H1 (cell line): ENCODE measurements around the gene SNX17. TPM values are rescaled to one million over a fixed set of nuclear protein-coding genes. Genes with fewer than 3 reads are reported as not detected.

ENCODE experiments used
- BCL11A ChIP-seq, 2 experiments: IDR thresholded peaks; one replicate each; pipeline ENCODE4 v1.6.1; 2011; ENCODE audit warnings: low read depth in 2 of 2, low read length in 2 of 2, mild to moderate bottlenecking in 2 of 2
- CREB1 ChIP-seq: IDR thresholded peaks from 2 replicates; pipeline ENCODE4 v1.6.1; 2012; ENCODE audit warnings: inconsistent platforms
- FOSL1 ChIP-seq: IDR thresholded peaks from 2 replicates; pipeline ENCODE4 v1.6.1; 2011; ENCODE audit warnings: mild to moderate bottlenecking, low read depth, low read length, moderate library complexity; ENCODE audit not compliant: insufficient read depth
- KDM5A ChIP-seq: fragments of 200-600 bp; IDR thresholded peaks from 2 replicates; pipeline ENCODE4 v1.7.1; 2012; ENCODE audit warnings: mild to moderate bottlenecking, low read length, inconsistent platforms, mixed read lengths
- POLR2A ChIP-seq, 2 experiments: IDR thresholded peaks; 1 replicate in 1 of 2; 2 replicates in 1 of 2; pipeline ENCODE4 v1.6.1; 2011; ENCODE audit warnings: low read depth in 2 of 2, low read length in 2 of 2, mild to moderate bottlenecking in 2 of 2; ENCODE audit errors: control extremely low read depth in 1 of 2
- POU5F1 ChIP-seq: IDR thresholded peaks from 2 replicates; pipeline ENCODE4 v1.6.1; 2011; ENCODE audit warnings: low read depth, mild to moderate bottlenecking, low read length, moderate library complexity
- SAP30 ChIP-seq: fragments of 300-600 bp; sonication (generic); IDR thresholded peaks from 2 replicates; pipeline ENCODE4 v1.7.1; 2012; ENCODE audit warnings: low read length, moderate library complexity, mild to moderate bottlenecking, inconsistent platforms; ENCODE audit not compliant: insufficient read depth, insufficient replicate concordance
- SIRT6 ChIP-seq: IDR thresholded peaks from one replicate; pipeline ENCODE4 v1.7.1; 2012; ENCODE audit warnings: low read length, inconsistent platforms
- SP1 ChIP-seq: IDR thresholded peaks from 2 replicates; pipeline ENCODE4 v1.6.1; 2011; ENCODE audit warnings: low read depth, low read length
- polyA plus RNA-seq, 7 experiments: library from polyadenylated mRNA; depleted of rRNA in 3 of 7; stranded (reverse) in 5 of 7; unstranded in 2 of 7; fragments of >200 nt in 5 of 7; fragments of 200-250 nt in 2 of 7; gene quantifications; 1 replicate in 5 of 7; 2 replicates in 1 of 7; 4 replicates in 1 of 7; pipeline versions ENCODE4 v1.2.1 to v1.2.3, GENCODE V29; 2011 to 2013; ENCODE audit warnings: missing spikeins in 2 of 7, mixed read lengths in 2 of 7
- total RNA-seq: library from RNA; stranded (reverse); fragmentation: NEBNext Ultra II Directional; extraction: Animal tissue kit (Norgen Biotek cat#: 25700); gene quantifications from 2 replicates; pipeline ENCODE4 v1.2.1, GENCODE V29; 2021
- TF ChIP-seq, protein P1 (sequence below): IDR thresholded peaks from 2 replicates; pipeline ENCODE4 v1.6.1; 2012; ENCODE audit warnings: inconsistent platforms

Gene SNX17
- total and polyA plus RNA-seq, 2 of the 8 experiments (the other 6 are each of a cell fraction or from before 2014, with no cell fraction given), result 54.9 to 66.2 TPM

DNA sequence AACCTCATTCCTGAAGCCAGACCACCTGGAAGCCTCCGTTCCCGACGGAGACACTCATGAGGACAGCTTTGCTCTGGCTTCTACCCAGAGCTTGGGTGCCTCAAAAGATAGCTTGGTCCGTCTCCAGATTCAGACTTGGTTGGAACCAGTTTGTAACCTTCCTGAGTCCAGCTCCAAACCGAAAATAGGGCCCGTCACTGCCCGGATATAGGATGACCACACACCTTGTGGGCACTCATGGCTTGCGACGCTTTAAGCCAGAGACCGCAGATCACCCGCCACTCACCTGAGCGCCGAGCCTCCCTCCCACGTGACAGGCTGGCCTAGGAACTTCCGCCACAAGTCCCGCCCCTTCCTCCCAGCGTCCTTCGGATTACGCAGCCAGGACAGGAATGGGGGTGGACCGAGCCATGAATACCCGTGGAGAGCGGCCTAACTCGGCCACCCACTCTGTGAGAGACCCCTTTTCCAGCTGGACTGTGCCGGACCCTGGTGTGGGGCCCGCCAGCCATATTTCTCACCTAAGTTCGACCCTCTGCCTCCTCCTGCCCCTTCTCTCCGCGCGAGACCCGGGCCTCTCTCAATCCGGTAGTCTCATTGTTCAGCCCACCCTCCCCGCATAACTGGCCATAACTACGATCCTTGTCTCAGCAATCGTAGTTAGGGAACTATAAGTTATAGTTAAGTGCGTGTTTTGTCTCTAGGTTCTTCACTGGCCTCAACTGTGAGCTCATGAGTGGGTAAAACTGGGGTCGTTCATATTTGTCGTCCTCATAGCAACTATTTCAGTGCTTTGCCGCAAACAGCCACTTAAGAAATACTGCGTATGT is 47.4 kb upstream of the SNX17 start, which contains the start of gene MPV17 (continued):
- no peak for TF ChIP-seq POU5F1
- TF ChIP-seq POLR2A (IDR thresholded peaks at IDR 0.05; ENCODE audit: control extremely low read depth in 1 of 2, low read depth in 2 of 2, low read length in 2 of 2), result peak; percentile 91 to 98
- no peak; the same call in 1 of the 2 replicates for TF ChIP-seq SP1
- no peak for TF ChIP-seq BCL11A (IDR thresholded peaks at IDR 0.05; ENCODE audit: low read depth in 2 of 2, low read length in 2 of 2)
- peak; percentile 71 for TF ChIP-seq SAP30
- TF ChIP-seq, protein P1, sequence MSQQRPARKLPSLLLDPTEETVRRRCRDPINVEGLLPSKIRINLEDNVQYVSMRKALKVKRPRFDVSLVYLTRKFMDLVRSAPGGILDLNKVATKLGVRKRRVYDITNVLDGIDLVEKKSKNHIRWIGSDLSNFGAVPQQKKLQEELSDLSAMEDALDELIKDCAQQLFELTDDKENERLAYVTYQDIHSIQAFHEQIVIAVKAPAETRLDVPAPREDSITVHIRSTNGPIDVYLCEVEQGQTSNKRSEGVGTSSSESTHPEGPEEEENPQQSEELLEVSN, result no peak
- no peak for TF ChIP-seq SIRT6
- peak; percentile 80 for TF ChIP-seq CREB1
- TF ChIP-seq FOSL1, result no peak
- TF ChIP-seq KDM5A, result 0 out of 2 replicates have a peak, but pooled peaks have one; percentile 25
